Trophoblast cell (in vitro differentiated cells and primary cell): ENCODE measurements around the gene BEND4.
A peak's percentile ranks its signal among the peaks of the same experiment; 100 is the strongest.

Experiments used
- DNase-seq, 2 donors: peaks; one replicate each; pipeline ENCODE4 v3.0.0-alpha.2; 2016
- H2AFZ ChIP-seq: 2 replicates; pipeline ENCODE4 v1.6.1; 2013; ENCODE audit warnings: low read length, moderate library complexity, mild to moderate bottlenecking; ENCODE audit not compliant: insufficient read depth, poor library complexity
- H2AK5ac ChIP-seq: 2 replicates; pipeline ENCODE4 v1.6.1; 2013; ENCODE audit warnings: mild to moderate bottlenecking, low read length
- H2BK120ac ChIP-seq: 2 replicates; pipeline ENCODE4 v1.6.1; 2013; ENCODE audit warnings: low read length, mild to moderate bottlenecking, moderate library complexity; ENCODE audit not compliant: insufficient read depth, poor library complexity
- H2BK12ac ChIP-seq: 2 replicates; pipeline ENCODE4 v1.6.1; 2013; ENCODE audit warnings: mild to moderate bottlenecking, low read length, moderate library complexity
- H2BK5ac ChIP-seq: 2 replicates; pipeline ENCODE4 v1.6.1; 2013; ENCODE audit warnings: low read length, low read depth, moderate library complexity, mild to moderate bottlenecking; ENCODE audit not compliant: poor library complexity
- H3K14ac ChIP-seq: 2 replicates; pipeline ENCODE4 v1.6.1; 2013; ENCODE audit warnings: mild to moderate bottlenecking, low read length
- H3K18ac ChIP-seq: 2 replicates; pipeline ENCODE4 v1.6.1; 2013; ENCODE audit warnings: mild to moderate bottlenecking, low read length
- H3K23ac ChIP-seq: 2 replicates; pipeline ENCODE4 v1.6.1; 2013; ENCODE audit warnings: low read length
- H3K27ac ChIP-seq: 2 replicates; pipeline ENCODE4 v1.5.1; 2013; ENCODE audit warnings: low read depth, mild to moderate bottlenecking, inconsistent platforms, low read length, moderate library complexity
- H3K27me3 ChIP-seq: 2 replicates; pipeline ENCODE4 v1.6.1; 2013; ENCODE audit warnings: inconsistent platforms, mild to moderate bottlenecking, low read length, moderate library complexity; ENCODE audit not compliant: insufficient read depth
- H3K36me3 ChIP-seq, 2 experiments: 1 replicate in 1 of 2; 2 replicates in 1 of 2; pipeline ENCODE4 v1.6.1; 2013; ENCODE audit warnings: low read length in 2 of 2, mild to moderate bottlenecking in 2 of 2, moderate library complexity in 1 of 2; ENCODE audit not compliant: insufficient read depth in 2 of 2, control insufficient read depth in 1 of 2
- H3K4ac ChIP-seq: 2 replicates; pipeline ENCODE4 v1.6.1; 2013; ENCODE audit warnings: low read depth, mild to moderate bottlenecking, low read length, moderate library complexity
- H3K4me1 ChIP-seq, 2 experiments: 1 replicate in 1 of 2; 2 replicates in 1 of 2; pipeline ENCODE4 v1.6.1; 2013; ENCODE audit warnings: low read length in 2 of 2, mild to moderate bottlenecking in 2 of 2, moderate library complexity in 1 of 2; ENCODE audit not compliant: insufficient read depth in 2 of 2, control insufficient read depth in 1 of 2
- H3K4me2 ChIP-seq: 2 replicates; pipeline ENCODE4 v1.6.1; 2013; ENCODE audit warnings: inconsistent platforms, mild to moderate bottlenecking, low read length, moderate library complexity
- H3K4me3 ChIP-seq: 2 replicates; pipeline ENCODE4 v1.5.1; 2013; ENCODE audit warnings: mild to moderate bottlenecking, low read depth, low read length, inconsistent platforms
- H3K79me1 ChIP-seq: one replicate; pipeline ENCODE4 v1.6.1; 2013; ENCODE audit warnings: low read length
- H3K79me2 ChIP-seq: 2 replicates; pipeline ENCODE4 v1.6.1; 2013; ENCODE audit warnings: low read length, mild to moderate bottlenecking; ENCODE audit not compliant: control insufficient read depth, insufficient read depth, poor library complexity
- H3K9ac ChIP-seq: 2 replicates; pipeline ENCODE4 v1.6.1; 2013; ENCODE audit warnings: mild to moderate bottlenecking, low read length
- H3K9me3 ChIP-seq: 2 replicates; pipeline ENCODE4 v1.6.1; 2013; ENCODE audit warnings: low read depth, mild to moderate bottlenecking, control low read depth, inconsistent platforms, low read length; ENCODE audit not compliant: insufficient read depth
- H4K12ac ChIP-seq: 2 replicates; pipeline ENCODE4 v1.6.1; 2013; ENCODE audit warnings: low read depth, mild to moderate bottlenecking, low read length, moderate library complexity
- H4K8ac ChIP-seq: 2 replicates; pipeline ENCODE4 v1.6.1; 2013; ENCODE audit warnings: low read depth, mild to moderate bottlenecking, low read length, moderate library complexity
- H4K91ac ChIP-seq: one replicate; pipeline ENCODE4 v1.6.1; 2013; ENCODE audit warnings: low read depth, mild to moderate bottlenecking, low read length, moderate library complexity
- WGBS: extraction: QIAGEN DNeasy Blood & Tissue Kit; methylation state at CpG from one replicate; pipeline ENCODE4 v1.1.7; 2013; ENCODE audit warnings: missing lambda C conversion rate; ENCODE audit not compliant: insufficient read length, insufficient coverage; ENCODE audit errors: extremely low coverage; 5-methylcytosine and 5-hydroxymethylcytosine counted together

The BEND4 gene

GRCh38 chr4:42067264-42067663, 85.2 kb downstream of the BEND4 start:
- Histone ChIP-seq H2BK5ac (no peak overlapping the region), H3K4me1 (no peaks in the 10 kb centered on the region), H2BK120ac (no peak overlapping the region), H4K12ac (no peak overlapping the region), H2AFZ (no peak overlapping the region), H3K27me3 (no peaks in the 10 kb centered on the region), H3K4me2 (no peak overlapping the region), H2BK12ac (no peak overlapping the region), H3K18ac (no peak overlapping the region), H3K4ac (no peak overlapping the region), H3K9ac (no peak overlapping the region), H3K27ac (no peak overlapping the region), H3K9me3 (no peaks in the 10 kb centered on the region), H4K91ac (no peak overlapping the region), H3K79me2 (no peaks in the 10 kb centered on the region), H4K8ac (no peak overlapping the region), H3K23ac (no peak overlapping the region), H3K4me3 (no peak overlapping the region), H3K36me3 (peaks cover 7 to 11% of the 10 kb centered on the region in 2 experiments), H3K14ac (no peak overlapping the region), H3K79me1 (no peaks in the 10 kb centered on the region), H2AK5ac (no peak overlapping the region)
- no CpG with 5 or more reads among the region's 2 CpGs for WGBS
- DNase-seq: no peak

GRCh38 chr4:42066402-42066801, 86.1 kb downstream of the BEND4 start:
- no peak overlapping the region for H4K8ac ChIP-seq
- H2BK120ac ChIP-seq: no peak overlapping the region
- H3K27me3 ChIP-seq: no peaks in the 10 kb centered on the region
- no peak overlapping the region for H4K12ac ChIP-seq
- H3K4me1 ChIP-seq: no peaks in the 10 kb centered on the region
- H2BK5ac ChIP-seq: no peak overlapping the region
- H3K79me1 ChIP-seq: no peaks in the 10 kb centered on the region
- no peak overlapping the region for H3K23ac ChIP-seq
- no peak overlapping the region for H3K4me3 ChIP-seq
- WGBS: no CpG with 5 or more reads among the region's 2 CpGs
- H3K27ac ChIP-seq: no peak overlapping the region
- peak in 1 of 2 donors; percentile 54 for DNase-seq
- no peak overlapping the region for H3K9ac ChIP-seq
- no peaks in the 10 kb centered on the region for H3K9me3 ChIP-seq
- no peak overlapping the region for H3K14ac ChIP-seq
- no peak overlapping the region for H3K4me2 ChIP-seq
- H4K91ac ChIP-seq: no peak overlapping the region
- H3K79me2 ChIP-seq: no peaks in the 10 kb centered on the region
- no peak overlapping the region for H2AFZ ChIP-seq
- H3K36me3 ChIP-seq: peaks cover 10 to 11% of the 10 kb centered on the region in 2 experiments
- H3K18ac ChIP-seq: no peak overlapping the region
- H3K4ac ChIP-seq: no peak overlapping the region
- H2BK12ac ChIP-seq: no peak overlapping the region
- H2AK5ac ChIP-seq: no peak overlapping the region
